Measurements from ENCODE around the gene TAGLN3. TPM values are rescaled to one million over a fixed set of nuclear protein-coding genes. Genes with fewer than 3 reads are reported as not detected.
A peak's percentile ranks its signal among the peaks of the same experiment; 100 is the strongest.

Gene TAGLN3
- total and polyA plus RNA-seq, 2 donors (not counting 3 experiments of a cell fraction or from before 2014, with no cell fraction given): not detected

- dilution Hi-C loops (cut with MboI; ENCODE audit: extremely low pct_ligation_motif_present, low sequenced_read_pairs): no loop called here
- H3K36me3 ChIP-seq (ENCODE audit: control insufficient read depth in 2 of 2, extremely low read depth in 1 of 2, insufficient read depth in 2 of 2, low read length in 2 of 2): no peaks in the 10 kb centered on the region
- CTCF ChIA-PET: no interaction called here
- no peak overlapping the region for H2AFZ ChIP-seq (ENCODE audit: low read depth, low read length)
- DNase-seq (ENCODE audit: low read depth, low spot score) (no peak), FAIRE-seq (peak; percentile 37)
- H3K27me3 ChIP-seq (ENCODE audit: control insufficient read depth in 2 of 2, insufficient read depth in 2 of 2, low read length in 2 of 2): peaks cover 7 to 18% of the 10 kb centered on the region in 2 experiments
- no peaks in the 10 kb centered on the region for H3K9me1 ChIP-seq (replicated peaks; ENCODE audit: control insufficient read depth, extremely low read depth, insufficient read depth, low read length)
- no peaks in the 10 kb centered on the region for H4K20me1 ChIP-seq (replicated peaks; ENCODE audit: control insufficient read depth, extremely low read depth, insufficient read depth, low read length)
- H3K9ac ChIP-seq (replicated peaks; ENCODE audit: extremely low read depth, insufficient read depth, low read length): no peak overlapping the region
- no peak overlapping the region for H3K4me3 ChIP-seq (replicated peaks in 1 of 3; ENCODE audit: insufficient read depth in 1 of 3, low read depth in 1 of 3, low read length in 3 of 3)
- no peaks in the 10 kb centered on the region for H3K79me2 ChIP-seq (ENCODE audit: control insufficient read depth, insufficient read depth, low read length)
- H3K4me2 ChIP-seq (ENCODE audit: insufficient read depth, low read length): no peak overlapping the region
- H3K9me3 ChIP-seq (replicated peaks; ENCODE audit: control insufficient read depth, insufficient read depth, low read length): no peaks in the 10 kb centered on the region
- BruUV-seq (replicated peaks): no TSS peak
- POLR2A ChIA-PET: no interaction called here
- H3K27ac ChIP-seq (ENCODE audit: insufficient read depth, low read depth, low read length): no peak overlapping the region
- H3K4me1 ChIP-seq (ENCODE audit: control insufficient read depth, extremely low read depth, insufficient read depth, low read length): no peaks in the 10 kb centered on the region
- no peak for TF ChIP-seq POLR2A (IDR thresholded peaks at IDR 0.05; ENCODE audit: low read depth, low read length)
- no peak for TF ChIP-seq MYC (IDR thresholded peaks at IDR 0.05; ENCODE audit: low read depth, low read length)
- TF ChIP-seq POLR2AphosphoS5 (IDR thresholded peaks at IDR 0.05; ENCODE audit: insufficient read depth, low read depth, low read length): no peak
- no peak for TF ChIP-seq MAX (IDR thresholded peaks at IDR 0.05; ENCODE audit: insufficient read depth, insufficient read length)
- TF ChIP-seq FOS (IDR thresholded peaks at IDR 0.05; ENCODE audit: borderline replicate concordance, insufficient read depth, low read length): no peak
- TF ChIP-seq CTCF (IDR thresholded peaks at IDR 0.05; ENCODE audit: extremely low read depth in 1 of 2, insufficient read depth in 1 of 2, low read depth in 1 of 2, low read length in 2 of 2): no peak
- intact Hi-C loops (cut with micrococcal nuclease): no loop called here
These were observed 62.4 kb downstream of the TAGLN3 start for GRCh38 chr3:112061152-112061551.

Other genes with a start within 250 kb of the TAGLN3 start
- 72.0 and 104 TPM in 2 replicates for gene PHLDB2, start 139.7 kb upstream of the TAGLN3 start, total RNA-seq
- 22.4 and 25.1 TPM in 2 replicates for gene PHLDB2, start 139.7 kb upstream of the TAGLN3 start, polyA plus RNA-seq
- 26.2 and 37.0 TPM in 2 replicates for gene ABHD10, start 19.9 kb upstream of the TAGLN3 start, total RNA-seq
- gene ABHD10, start 19.9 kb upstream of the TAGLN3 start, polyA plus RNA-seq: 8.9 and 10.0 TPM in 2 replicates
- not detected in 2 replicates for gene TMPRSS7, start 35.8 kb downstream of the TAGLN3 start, total RNA-seq
- 0.05 TPM in 1 of 2 replicates, not detected in the other for gene TMPRSS7, start 35.8 kb downstream of the TAGLN3 start, polyA plus RNA-seq
- gene C3orf52, start 87.5 kb downstream of the TAGLN3 start, total RNA-seq: 2.1 and 4.6 TPM in 2 replicates
- 2.9 and 4.2 TPM in 2 replicates for gene C3orf52, start 87.5 kb downstream of the TAGLN3 start, polyA plus RNA-seq
- gene GCSAM, start 134.3 kb downstream of the TAGLN3 start, total RNA-seq: not detected in 2 replicates
- not detected in 2 replicates for gene GCSAM, start 134.3 kb downstream of the TAGLN3 start, polyA plus RNA-seq

Data from endothelial cell of umbilical vein (primary cell).